Keratinocyte (primary cell): ENCODE measurements around the gene MAGEL2.

Experiments
- EZH2 ChIP-seq: IDR thresholded peaks from one replicate; pipeline ENCODE4 v1.6.1; 2012; ENCODE audit warnings: inconsistent platforms, mild to moderate bottlenecking, low read length, moderate library complexity
- TF ChIP-seq, protein P1 (sequence below), 3 experiments: IDR thresholded peaks in 1 of 3; conservative IDR thresholded peaks in 1 of 3; optimal IDR thresholded peaks in 1 of 3; 2 replicates in 2 of 3; 3 replicates in 1 of 3; pipeline versions ENCODE3 to v1.5.1; 2011; ENCODE audit warnings: low read length in 3 of 3, mild to moderate bottlenecking in 3 of 3, moderate library complexity in 2 of 3, control low read depth in 1 of 3, inconsistent platforms in 1 of 3; ENCODE audit not compliant: insufficient read depth in 2 of 3; ENCODE audit errors: extremely low read depth in 1 of 3

DNA sequence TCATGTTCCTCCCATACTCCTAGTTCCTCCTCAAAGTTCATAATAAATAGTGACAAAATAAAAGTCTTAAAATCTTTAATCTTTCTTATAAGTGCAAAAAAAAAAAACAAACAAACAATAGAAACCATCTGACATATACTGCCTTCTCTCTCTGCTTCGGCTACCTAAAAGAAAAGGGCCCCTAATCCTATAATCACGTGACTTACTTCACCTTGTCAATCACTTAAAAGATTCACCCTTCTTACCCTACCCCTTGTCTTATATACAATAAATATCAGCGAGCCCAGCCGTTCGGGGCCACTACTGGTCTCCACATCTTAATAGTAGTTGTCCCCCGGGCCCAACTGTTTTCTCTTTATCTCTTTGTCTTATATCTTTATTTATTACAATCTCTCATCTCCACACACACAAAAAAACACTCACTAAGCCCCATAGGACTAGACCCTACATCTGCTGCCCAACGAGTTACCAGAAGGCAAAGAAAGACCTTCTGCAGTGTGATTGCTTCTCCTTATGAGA lies 53.4 kb downstream of the MAGEL2 start:
- TF ChIP-seq EZH2, result no peak
- TF ChIP-seq, protein P1, sequence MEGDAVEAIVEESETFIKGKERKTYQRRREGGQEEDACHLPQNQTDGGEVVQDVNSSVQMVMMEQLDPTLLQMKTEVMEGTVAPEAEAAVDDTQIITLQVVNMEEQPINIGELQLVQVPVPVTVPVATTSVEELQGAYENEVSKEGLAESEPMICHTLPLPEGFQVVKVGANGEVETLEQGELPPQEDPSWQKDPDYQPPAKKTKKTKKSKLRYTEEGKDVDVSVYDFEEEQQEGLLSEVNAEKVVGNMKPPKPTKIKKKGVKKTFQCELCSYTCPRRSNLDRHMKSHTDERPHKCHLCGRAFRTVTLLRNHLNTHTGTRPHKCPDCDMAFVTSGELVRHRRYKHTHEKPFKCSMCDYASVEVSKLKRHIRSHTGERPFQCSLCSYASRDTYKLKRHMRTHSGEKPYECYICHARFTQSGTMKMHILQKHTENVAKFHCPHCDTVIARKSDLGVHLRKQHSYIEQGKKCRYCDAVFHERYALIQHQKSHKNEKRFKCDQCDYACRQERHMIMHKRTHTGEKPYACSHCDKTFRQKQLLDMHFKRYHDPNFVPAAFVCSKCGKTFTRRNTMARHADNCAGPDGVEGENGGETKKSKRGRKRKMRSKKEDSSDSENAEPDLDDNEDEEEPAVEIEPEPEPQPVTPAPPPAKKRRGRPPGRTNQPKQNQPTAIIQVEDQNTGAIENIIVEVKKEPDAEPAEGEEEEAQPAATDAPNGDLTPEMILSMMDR (optimal IDR thresholded peaks at IDR 0.05 in 1 of 3, IDR thresholded peaks at IDR 0.05 in 1 of 3, conservative IDR thresholded peaks at IDR 0.05 in 1 of 3; ENCODE audit: extremely low read depth in 1 of 3, insufficient read depth in 2 of 3, low read length in 3 of 3), result no peak
